Stimulated activated CD4-positive, alpha-beta T cell treated with anti-CD3 and anti-CD28 coated beads, Interleukin-1b, Interleukin-23, amount 100 ng/mL, for 4 hours (primary cell): ENCODE measurements around the gene MIEF2.

Experiments
- DNase-seq, 2 donors: peaks; one replicate each; pipeline ENCODE4 v3.0.0-alpha.2; 2020; ENCODE audit warnings: low read depth in 2 of 2

Gene MIEF2

DNA sequence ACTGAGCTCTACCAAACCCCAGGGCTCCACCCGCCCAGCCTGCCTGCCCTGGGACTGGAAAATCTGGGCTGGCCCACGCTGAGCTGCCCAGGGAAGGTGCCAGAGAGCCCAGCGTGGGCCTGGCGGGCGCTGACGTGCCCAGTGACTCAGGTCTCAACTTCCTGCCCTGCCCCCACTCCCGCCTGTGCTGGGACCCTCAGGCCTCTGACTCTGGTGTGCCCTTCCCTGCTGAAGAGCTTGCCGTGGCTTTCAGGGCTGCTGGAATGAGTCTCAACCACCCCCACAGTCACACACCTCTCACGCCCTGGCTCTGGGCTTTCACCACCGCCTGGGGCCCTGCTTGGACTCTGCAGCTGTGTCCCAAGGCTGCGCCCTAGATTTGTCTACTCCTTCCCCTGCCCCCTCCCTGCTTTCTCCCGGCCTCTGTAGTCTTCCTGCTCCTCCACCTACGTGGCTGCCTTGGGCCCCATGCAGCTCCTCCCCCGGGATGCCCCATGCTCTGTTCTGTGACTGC is 24.7 kb upstream of the MIEF2 start:
- no peak for DNase-seq

DNA sequence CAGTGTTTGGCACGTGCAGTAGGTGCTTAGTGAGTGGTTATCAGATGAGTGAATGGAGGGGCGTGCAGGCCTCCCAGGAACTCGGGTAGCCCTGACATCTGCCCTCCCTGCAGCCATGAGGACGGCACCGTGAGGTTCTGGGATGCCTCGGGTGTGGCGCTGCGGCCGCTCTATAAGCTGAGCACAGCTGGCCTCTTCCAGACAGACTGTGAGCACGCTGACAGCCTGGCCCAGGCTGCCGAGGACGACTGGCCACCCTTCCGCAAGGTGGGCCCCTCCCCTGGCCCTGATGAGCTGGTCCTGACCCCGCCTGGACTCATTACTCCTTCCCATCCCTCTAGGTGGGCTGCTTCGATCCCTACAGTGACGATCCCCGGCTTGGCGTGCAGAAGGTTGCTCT is 24.0 kb upstream of the MIEF2 start:
- DNase-seq, result no peak

DNA sequence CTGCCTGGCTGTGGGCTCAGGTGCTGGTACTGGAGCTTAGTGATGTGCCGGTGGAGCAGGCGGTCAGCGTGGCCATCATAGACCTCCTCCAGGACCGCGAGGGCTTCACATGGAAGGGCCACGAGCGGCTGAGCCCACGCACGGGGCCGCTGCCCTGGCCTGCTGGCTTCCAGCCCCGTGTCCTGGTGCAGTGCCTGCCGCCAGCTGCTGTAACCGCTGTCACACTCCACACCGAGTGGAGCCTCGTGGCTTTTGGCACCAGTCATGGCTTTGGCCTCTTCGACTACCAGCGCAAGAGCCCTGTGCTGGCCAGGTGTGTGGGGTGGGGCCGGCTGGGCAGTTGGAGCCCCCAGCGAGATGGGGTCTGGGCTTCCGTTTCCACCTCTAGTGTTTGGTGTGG is 23.0 kb upstream of the MIEF2 start:
- DNase-seq, result no peak

DNA sequence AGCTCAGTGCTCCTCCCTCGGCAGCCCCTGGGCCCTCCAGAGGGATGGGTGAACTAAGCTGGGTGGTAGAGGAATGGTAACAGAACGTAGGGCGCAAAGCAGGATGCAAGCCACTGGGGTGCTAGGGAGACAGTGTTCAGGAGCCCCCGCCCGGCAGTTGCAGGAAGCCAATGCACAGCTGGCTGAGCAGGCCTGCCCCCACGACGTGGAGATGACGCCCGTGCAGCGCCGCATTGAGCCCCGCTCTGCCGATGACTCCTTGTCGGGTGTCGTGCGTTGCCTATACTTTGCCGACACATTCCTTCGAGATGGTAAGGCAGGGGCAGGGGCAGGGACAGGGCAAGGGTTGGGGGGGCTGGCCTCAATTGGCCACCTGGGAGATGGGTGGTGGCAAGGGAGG is 22.2 kb upstream of the MIEF2 start:
- no peak for DNase-seq

DNA sequence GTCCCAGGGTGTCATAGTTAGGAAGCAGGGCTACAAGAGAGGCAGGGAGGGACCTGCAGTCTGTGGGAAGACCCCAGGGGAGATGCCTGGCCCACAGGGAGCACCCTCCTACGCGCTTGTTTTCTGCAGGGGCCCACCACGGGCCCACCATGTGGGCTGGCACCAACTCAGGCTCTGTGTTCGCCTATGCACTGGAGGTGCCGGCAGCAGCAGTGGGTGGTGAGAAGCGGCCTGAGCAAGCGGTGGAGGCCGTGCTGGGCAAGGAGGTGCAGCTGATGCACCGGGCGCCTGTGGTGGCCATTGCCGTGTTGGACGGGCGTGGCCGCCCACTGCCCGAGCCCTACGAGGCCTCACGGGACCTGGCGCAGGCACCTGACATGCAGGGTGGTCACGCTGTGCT is 20.0 kb upstream of the MIEF2 start:
- no peak for DNase-seq

DNA sequence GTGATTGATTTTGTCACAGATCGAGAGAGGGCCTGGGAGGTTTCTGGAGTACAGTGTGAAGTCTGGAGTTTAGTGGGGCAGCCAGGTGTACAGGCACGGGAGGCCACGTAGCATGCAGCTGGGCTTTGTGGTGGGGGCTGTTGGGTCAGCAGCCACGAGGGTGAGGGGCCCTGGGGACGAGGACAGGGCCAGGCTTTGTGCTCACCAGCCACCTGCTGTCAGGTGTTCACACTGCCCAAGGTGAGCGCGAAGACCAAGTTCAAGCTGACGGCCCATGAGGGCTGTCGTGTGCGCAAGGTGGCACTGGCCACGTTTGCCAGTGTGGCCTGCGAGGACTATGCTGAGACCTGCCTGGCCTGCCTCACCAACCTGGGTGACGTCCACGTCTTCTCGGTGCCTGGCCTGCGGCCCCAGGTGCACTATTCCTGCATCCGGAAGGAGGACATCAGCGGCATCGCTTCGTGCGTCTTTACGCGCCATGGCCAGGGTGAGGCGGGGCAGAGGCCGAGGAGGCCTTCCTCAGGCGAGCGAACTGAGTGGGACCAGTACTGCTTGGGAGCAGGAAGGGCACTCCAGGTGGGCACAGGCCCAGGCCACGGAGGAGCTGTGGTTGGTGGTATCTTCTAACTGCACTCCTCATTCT is 19.1 kb upstream of the MIEF2 start:
- no peak for DNase-seq

DNA sequence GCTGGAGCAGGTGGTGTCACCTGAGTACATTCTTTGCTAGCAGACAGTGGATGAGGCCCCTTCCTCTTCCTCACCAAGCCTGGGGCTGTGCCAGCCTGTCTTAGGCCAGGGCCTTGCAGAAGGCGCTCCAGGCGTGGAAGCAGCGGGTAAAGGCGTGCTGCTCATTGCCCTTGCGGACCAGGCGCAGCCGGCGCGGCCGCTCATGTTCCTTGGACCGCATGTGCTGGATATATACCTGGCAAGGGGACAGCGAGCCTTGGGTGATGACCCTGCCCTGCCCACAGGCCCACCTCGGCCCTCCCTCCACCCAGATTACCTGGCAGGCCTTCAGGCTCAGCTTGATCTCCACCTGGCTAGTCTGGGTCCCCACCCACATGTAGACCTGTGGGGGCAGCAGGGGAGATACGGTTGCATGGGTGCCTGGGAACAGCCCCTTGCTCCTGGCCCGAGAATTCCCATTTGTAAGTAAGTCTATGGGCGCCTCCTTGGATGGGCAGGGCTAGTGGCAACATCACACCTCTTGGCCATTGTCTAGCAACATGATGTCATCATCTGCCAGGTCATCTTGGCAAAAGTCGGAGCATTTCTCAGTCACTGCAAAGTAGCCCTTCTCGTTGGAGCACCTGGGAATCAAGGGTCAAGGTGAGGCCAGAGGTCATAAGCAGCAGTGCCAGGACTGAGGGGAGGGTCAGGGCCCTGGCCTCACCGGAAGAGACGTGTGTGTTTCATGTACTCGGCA is 15.3 kb upstream of the MIEF2 start:
- no peak for DNase-seq

DNA sequence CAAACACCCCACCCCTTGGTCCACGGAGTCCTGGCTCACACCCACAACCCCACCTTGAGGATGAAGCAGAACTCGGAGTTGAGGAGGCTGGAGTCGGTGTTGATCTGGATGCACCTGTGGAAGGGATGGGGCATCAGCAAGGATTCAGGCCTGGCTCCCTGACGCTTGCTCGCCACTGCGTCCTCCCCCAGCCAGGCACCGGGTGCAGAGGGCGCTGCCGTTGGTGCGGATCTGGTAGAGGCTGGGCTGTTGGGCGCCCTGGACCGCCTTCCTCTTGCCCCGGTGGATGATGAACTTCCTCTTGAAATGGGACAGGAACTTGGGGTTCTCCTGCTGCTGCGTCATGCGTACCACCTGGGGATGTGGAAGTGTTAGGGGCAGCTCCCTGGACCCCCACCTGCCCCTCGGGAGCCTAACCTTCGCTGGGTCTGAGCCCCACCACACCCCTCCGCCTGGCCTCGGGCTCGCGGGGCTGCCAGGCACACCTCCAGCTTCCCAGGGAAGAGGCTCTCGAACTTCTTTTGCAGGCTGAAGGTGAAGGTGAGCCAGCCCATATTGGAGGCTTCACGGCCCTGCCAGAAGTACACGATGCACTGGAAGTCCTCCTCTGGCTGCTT is 14.2 kb upstream of the MIEF2 start:
- DNase-seq, result no peak

DNA sequence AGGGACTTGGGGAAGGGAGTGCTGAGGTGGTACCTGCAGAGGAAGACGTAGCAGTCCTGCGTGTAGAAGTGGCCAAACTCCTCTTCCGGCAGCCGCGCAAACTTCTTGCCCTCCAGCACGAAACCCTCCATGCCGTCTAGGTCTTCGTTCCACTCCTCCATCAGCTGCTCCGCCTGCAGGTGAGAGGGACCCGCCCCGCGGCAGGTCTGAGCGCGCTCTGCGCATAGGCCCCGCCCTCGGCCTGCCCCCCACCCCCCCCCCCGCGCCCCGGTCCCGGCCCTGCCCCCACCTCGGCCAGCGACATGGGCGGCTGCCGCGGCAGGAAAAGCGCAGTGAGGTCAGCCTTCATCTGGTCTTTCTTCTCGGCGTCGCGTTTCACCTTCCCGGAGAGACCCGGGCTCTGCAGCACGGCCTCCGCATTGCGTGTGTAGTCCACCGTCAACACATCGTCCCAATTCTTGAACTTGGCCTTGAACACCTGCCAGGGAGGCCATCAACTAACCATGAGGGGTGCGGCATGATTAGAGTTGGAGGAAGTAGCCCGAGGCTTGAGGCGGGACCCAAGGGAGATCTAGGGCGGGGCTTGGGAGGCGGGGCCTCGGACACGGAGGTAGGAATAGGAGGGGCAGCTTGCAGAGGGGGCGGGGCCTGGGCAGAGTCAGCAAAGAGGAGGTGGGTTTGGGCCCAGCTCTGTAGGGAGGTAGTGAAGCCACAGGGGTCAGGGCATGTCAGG is 13.4 kb upstream of the MIEF2 start:
- peak in 1 of 2 donors; percentile 23 for DNase-seq

DNA sequence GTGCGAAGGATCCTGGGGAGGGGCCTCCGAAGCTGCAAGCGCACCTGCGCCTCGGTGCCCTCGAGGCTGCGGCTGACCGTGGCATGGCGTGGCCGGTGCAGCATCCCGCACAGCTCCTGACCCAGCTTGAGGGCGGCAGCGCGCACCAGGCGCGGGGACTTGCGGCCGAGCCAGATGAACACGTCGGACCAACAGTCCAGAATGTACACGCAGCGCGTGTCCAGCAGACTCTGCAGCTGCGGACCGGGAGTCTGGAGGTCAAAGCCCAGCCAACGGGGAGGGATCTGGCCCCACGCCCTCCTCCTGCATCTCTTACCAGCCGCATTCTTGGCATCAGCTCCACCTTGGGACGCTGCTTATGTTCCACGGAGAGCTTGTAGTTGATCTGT is 12.9 kb upstream of the MIEF2 start:
- no peak for DNase-seq

DNA sequence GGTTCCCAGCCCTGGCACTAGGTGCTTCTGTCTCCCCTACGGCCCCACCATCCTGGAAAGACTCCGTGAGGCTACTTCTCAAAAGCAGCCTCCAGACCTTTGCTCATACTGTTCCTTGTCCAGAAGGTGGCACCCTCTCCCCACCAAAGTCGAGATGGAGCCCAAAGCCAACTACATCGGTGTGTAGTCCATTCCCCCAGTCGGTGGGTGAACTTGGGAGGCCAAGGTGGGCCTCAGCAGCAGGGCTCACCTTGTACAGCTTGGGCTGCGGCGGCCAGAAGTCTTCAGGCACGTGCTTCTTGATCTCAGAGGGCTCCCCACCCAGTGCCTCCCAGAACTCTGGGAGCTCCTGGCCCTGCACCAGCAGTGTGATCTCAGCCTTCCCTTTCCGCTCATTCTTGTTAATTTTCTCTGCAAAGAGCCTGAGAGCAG is 12.1 kb upstream of the MIEF2 start:
- peak; percentile 42 to 56 for DNase-seq

DNA sequence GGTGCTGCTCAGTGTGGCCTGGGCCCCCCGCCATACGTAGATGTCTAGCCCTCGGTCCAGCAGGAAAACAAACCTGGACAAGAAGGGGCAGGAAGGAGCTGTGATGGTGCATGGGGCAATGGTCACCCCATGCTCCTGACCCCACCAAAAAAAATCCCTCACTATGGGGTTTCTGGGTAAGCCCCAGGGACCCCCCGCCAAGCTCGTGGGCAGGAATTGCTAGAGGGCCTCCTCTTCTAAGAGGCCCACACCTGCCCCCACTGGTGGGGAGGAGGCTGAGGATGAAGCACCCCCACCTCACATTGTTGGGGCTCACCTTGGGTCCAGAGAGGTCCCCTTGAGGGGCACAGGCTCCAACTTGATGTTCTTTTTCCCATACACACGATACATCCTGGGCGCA is 11.7 kb upstream of the MIEF2 start:
- DNase-seq, result no peak

DNA sequence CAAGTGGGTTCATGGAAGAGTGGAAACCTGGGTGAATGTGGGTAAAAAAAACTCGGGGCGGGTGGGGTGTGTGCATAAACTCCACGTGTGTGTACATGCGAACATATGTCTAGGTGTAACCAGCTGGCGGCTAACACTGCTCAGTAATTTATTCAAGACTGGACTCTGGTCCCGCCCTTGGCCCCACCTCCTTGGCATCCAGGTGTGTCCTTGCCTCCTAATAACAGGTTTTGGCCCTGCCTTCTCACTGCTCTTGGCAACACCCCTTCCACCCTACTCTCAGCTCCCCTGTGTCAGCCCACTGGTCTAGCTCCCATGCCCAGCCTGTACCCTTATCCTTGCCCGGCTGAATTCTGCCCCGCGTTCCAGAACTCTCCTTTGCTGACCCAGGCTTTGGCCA is 10.2 kb upstream of the MIEF2 start:
- DNase-seq, result no peak

DNA sequence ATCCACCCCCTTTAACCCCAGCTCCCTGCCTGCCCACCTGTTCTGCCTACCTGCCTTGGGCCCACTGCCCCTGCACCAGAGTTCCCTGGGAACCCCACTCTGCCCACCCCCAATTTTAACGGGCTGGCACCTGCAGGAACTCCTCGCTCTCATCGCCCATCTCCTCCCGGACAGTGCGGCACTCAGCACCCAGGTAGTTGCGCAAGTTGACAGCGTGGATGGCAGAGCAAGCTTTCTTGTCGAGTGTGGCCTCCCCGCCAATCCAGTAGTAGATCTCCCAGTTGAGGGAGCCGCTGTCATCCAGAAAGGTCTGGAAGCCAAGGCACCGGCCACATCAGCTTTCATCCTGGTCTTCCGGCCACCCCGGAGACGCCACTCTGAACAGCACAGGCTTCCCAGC is 9.8 kb upstream of the MIEF2 start:
- no peak for DNase-seq

DNA sequence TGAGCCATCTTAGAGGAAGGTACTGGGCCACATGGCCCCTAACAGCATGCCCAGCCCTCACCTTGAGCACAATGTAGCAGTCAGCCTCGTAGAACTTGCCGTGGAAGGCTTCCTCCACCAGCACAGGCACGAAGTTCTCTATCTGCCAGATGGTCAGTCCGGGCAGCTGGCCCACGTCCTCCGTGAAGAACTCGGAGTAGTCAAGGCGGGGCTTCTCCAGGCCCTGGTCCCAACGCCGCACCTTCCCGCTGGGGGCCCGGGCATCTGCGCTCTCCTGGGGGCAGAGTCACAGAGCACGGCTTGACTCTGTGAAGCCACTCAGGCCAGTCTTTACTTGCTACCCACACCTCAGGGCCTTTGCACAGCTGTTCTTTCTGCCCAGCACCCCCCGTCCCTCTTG is 9.3 kb upstream of the MIEF2 start:
- DNase-seq, result no peak

DNA sequence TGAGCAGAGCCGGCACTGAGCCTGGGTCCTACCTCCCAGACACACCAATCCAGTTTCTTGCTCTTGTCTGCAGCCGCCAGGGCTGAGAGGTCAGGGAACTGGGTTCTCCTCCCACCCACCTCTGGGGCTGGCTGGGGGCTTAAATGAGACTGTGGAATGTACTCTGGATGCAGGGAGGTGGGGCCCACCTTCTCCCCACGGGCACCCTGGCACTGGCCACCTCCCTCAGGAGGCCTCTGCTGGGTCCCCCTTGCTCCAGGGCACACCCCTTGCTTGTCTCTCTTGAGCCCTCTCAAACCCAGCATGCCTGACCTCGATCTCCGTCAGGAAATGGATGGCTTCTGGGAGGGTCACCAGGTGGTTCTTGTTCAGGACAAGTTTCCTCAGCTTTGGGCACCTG is 8.3 kb upstream of the MIEF2 start:
- DNase-seq, result no peak

DNA sequence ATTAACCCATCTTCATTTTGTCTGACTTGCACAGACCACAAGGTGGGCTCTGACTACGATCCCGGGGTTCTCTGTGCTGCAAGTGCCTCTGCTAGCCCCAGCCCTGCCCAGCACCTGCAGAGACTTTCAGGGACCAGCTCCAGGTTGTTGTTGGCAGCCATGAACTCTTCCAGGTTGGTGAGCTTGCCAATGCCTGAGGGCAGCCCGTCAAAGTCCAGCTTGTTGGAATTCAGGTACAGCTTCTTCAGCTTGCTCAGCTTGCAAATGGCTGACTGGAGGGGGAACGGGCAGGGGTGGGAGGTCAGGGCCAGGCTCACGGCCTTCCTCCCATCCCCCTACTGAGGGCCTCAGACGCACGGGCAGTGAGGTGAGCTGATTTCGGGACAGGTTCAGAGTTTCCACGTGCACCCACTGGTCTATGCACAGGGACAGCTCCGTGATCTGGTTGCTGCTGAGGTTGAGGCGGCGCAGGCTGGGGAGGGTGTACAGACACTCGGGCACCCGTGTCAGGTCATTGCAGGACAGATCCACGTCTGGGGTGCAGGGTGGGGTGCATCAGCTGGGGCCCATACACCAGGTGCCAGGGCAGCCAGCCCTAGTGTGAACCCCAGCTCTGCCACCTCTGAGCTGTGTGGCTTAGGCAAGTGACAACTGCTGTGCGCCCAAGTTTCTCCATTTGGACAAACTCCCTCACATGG is 7.1 kb upstream of the MIEF2 start:
- DNase-seq, result no peak

DNA sequence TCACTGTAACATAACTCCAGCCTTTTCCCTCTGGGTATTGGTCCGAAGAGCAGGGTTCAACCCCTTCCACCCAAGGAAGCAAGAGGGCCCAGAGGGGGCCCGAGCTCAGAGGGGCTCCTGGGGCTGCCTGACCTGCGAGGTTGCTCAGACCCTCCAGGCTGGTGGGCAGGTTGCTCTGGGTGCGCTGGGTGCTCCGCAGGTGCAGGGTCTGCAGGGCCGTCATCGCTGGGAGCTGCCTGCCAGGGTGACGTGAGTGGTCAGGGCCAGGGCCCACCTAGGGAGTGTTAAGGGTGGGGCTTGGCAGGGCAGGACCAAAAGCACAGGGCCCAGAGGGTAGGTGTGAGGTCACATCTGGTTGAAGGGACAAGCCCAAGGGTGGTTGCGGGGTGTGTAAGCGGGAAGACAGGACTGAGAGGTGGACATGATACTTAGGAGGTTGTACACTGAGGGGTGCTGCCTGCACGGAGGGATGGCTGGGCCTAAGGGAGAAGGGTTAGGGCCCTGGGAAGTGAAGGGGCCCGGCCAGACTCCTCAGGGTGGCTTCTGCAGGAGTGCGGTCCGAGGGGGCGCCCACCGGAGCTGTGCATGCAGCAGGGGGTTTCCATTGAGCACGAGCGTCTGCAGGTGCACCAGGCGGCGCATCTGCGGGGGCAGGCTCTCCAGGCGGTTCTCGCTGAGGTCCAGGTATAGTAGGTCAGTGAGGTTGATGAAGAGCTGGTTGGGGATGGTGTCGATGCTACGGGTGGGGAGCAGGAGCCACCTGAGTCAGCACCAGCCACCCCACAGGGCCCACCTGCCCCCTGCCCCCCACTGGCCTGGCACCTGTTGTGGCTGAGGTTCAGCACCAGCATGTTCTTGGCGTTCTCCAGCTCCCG is 6.3 kb upstream of the MIEF2 start:
- DNase-seq, result no peak

DNA sequence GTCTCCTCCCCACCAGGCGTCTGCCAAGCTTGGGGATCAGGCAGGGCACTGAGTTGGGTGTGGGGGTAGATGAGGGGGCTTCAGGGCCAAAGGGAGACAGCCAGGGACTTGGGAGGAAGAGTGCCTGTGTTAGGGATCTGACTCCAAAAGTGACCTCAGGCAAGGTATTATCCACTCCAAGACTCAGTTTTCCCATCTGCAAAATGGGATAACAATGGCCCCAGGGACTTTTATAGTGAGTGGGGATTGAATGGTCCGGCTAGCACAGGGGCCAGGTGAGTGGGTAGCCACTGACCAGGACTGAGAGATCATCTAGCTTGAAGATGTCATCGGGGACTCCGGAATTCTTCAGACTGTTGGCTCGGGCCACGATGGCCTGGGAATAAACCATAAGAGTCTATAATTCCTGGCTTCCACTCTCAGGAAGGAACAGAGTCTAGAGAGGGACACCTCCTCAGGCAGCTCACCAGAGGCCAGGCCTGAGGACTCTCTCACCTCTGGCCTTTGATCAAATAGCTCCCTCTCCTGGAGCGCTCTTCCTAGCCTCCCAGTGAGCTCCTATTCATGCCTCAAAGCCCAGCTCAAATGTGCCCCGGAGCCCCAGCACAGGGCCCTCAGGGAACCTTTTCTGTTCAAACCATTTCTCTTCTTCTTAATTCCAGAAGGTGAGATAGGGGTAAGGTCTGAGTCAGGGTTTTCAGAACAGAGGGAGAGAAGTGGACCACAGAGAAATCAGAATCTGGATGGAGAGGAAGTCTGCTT is 5.4 kb upstream of the MIEF2 start:
- no peak for DNase-seq

DNA sequence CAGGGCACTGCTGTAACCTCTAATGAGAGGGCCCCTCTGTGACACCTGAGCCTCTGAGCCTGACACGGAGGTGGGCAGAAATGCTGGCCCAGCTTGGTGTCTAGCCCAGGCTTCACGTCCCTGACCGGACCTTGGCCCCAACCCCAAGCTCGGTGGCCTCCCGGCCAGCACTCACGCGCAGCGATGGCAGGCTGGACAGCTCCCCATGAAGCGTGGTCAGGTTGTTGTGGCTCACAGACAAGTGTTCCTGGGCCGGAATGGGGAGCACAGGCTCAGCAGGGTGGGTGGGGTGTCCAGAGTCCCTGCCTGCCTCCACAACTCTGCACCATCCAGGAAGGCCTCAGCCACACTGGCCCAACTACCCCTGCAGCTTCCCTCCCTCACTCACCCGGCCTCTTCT is 4.1 kb upstream of the MIEF2 start:
- no peak for DNase-seq
